ENCODE results near the gene KRT14. TPM values are rescaled to one million over a fixed set of nuclear protein-coding genes. Genes with fewer than 3 reads are reported as not detected.

KRT14 gene
- total RNA-seq, 2 donors from 2014 or later, result 6.9 to 18.7 TPM

DNA sequence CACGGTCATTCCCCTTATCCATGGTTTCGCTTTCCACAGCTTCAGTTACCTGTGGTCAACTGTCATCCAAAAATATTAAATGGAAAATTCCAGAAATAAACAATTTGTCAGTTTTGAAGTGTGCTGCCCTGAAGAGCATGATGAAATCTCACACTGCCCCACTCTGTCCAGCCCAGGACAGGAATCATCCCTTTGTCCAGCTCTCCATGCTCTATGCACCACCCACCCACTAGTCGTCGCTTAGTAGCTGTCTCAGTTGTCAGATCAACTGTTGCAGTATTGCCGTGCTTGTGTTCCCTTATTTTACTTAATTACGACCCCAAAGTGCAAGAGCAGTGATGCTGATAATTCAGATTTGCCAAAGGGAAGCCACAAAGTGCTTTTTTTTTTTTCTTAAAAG, 25.1 kb downstream of the KRT14 start:
- ATAC-seq (ENCODE audit: insufficient number of reproducible peaks, low FRiP score, low read depth), result no peak
- Histone ChIP-seq H3K9me3 (no peaks in the 10 kb centered on the region), H3K36me3 (no peaks in the 10 kb centered on the region), H3K4me1 (ENCODE audit: control insufficient read depth in 1 of 2, low read depth in 2 of 2) (no peaks in the 10 kb centered on the region), H3K27me3 (replicated peaks; ENCODE audit: insufficient read depth) (peaks cover 7% of the 10 kb centered on the region), H3K4me3 (no peak overlapping the region), H3K27ac (no peak overlapping the region)
- no peak for DNase-seq (ENCODE audit: low spot score)
- TF ChIP-seq, protein P1, sequence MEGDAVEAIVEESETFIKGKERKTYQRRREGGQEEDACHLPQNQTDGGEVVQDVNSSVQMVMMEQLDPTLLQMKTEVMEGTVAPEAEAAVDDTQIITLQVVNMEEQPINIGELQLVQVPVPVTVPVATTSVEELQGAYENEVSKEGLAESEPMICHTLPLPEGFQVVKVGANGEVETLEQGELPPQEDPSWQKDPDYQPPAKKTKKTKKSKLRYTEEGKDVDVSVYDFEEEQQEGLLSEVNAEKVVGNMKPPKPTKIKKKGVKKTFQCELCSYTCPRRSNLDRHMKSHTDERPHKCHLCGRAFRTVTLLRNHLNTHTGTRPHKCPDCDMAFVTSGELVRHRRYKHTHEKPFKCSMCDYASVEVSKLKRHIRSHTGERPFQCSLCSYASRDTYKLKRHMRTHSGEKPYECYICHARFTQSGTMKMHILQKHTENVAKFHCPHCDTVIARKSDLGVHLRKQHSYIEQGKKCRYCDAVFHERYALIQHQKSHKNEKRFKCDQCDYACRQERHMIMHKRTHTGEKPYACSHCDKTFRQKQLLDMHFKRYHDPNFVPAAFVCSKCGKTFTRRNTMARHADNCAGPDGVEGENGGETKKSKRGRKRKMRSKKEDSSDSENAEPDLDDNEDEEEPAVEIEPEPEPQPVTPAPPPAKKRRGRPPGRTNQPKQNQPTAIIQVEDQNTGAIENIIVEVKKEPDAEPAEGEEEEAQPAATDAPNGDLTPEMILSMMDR (IDR thresholded peaks at IDR 0.05), result no peak

DNA sequence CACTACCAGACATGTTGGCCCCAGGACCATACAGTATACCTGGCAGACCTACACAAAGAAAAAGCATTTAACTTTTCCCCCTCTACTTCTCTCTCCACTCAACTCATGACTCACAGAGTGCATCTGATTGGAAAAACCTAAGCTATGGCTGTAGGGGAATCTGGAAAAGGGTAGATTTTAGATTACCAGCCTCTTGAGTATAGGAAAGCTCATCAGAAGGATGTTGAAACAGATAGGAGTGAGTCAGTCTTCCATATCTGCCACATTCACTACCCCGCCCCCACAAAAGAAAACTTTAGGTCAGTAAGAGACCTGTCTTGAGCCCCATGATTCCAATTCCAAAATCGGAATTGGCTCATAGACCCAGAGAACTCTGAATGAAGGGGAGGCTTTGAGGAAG, 27.1 kb downstream of the KRT14 start:
- no peak for ATAC-seq (ENCODE audit: insufficient number of reproducible peaks, low FRiP score, low read depth)
- Histone ChIP-seq H3K4me3 (no peak overlapping the region), H3K4me1 (ENCODE audit: control insufficient read depth in 1 of 2, low read depth in 2 of 2) (no peaks in the 10 kb centered on the region), H3K27ac (no peak overlapping the region), H3K9me3 (no peaks in the 10 kb centered on the region), H3K27me3 (replicated peaks; ENCODE audit: insufficient read depth) (peaks cover 7% of the 10 kb centered on the region), H3K36me3 (no peaks in the 10 kb centered on the region)
- TF ChIP-seq, protein P1 (IDR thresholded peaks at IDR 0.05), result no peak
- no peak for DNase-seq (ENCODE audit: low spot score)

DNA sequence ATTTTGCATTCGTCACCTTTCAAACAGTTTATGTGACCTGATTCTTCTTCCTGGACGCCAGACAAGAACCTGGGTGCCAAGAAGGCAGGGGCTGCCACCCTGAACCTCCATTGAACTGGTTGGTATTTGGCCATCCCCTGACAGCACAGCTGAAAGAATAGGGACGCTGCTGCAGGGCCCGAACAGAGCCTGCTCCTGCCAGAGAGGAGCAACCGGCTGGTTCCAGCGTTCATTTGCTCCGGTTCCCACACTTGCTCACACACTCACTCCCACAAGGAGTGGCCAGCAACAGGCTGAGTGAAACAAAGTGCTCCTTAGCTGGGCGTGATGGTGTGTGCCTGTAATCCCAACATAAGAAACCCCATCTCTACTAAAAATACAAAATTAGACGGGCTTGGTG, 29.8 kb downstream of the KRT14 start:
- ATAC-seq (ENCODE audit: insufficient number of reproducible peaks, low FRiP score, low read depth), result no peak
- Histone ChIP-seq H3K27ac (no peak overlapping the region), H3K36me3 (no peaks in the 10 kb centered on the region), H3K27me3 (replicated peaks; ENCODE audit: insufficient read depth) (peaks cover 7% of the 10 kb centered on the region), H3K9me3 (no peaks in the 10 kb centered on the region), H3K4me3 (no peak overlapping the region), H3K4me1 (ENCODE audit: control insufficient read depth in 1 of 2, low read depth in 2 of 2) (no peaks in the 10 kb centered on the region)
- no peak for DNase-seq (ENCODE audit: low spot score)
- TF ChIP-seq, protein P1 (IDR thresholded peaks at IDR 0.05), result no peak

DNA sequence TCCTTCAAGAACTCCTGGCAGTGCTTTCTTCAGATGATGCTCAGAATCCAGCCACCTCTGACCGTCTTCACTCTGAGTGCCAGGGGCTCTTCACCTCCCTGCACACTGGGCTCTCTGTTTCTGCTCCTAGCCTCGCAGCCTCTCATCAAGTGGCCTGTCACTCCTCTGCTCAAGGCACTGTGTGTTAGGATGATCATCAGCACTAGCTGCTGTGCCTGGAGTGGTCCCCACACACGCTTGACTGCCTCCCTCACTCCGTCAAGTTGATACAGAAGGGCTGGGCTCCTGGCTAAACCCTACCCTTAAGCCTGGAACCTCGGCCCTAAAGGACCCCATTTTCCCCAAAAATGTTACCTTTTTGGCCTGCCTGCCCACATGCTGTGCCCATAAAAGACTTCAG, 30.4 kb downstream of the KRT14 start:
- H3K27ac ChIP-seq, result no peak overlapping the region
- DNase-seq (ENCODE audit: low spot score) (no peak), ATAC-seq (ENCODE audit: insufficient number of reproducible peaks, low FRiP score, low read depth) (no peak)
- no peaks in the 10 kb centered on the region for H3K4me1 ChIP-seq (ENCODE audit: control insufficient read depth in 1 of 2, low read depth in 2 of 2)
- peaks cover 7% of the 10 kb centered on the region for H3K27me3 ChIP-seq (replicated peaks; ENCODE audit: insufficient read depth)
- H3K36me3 ChIP-seq, result no peaks in the 10 kb centered on the region
- H3K9me3 ChIP-seq, result no peaks in the 10 kb centered on the region
- TF ChIP-seq, protein P1 (IDR thresholded peaks at IDR 0.05), result no peak
- H3K4me3 ChIP-seq, result no peak overlapping the region

DNA sequence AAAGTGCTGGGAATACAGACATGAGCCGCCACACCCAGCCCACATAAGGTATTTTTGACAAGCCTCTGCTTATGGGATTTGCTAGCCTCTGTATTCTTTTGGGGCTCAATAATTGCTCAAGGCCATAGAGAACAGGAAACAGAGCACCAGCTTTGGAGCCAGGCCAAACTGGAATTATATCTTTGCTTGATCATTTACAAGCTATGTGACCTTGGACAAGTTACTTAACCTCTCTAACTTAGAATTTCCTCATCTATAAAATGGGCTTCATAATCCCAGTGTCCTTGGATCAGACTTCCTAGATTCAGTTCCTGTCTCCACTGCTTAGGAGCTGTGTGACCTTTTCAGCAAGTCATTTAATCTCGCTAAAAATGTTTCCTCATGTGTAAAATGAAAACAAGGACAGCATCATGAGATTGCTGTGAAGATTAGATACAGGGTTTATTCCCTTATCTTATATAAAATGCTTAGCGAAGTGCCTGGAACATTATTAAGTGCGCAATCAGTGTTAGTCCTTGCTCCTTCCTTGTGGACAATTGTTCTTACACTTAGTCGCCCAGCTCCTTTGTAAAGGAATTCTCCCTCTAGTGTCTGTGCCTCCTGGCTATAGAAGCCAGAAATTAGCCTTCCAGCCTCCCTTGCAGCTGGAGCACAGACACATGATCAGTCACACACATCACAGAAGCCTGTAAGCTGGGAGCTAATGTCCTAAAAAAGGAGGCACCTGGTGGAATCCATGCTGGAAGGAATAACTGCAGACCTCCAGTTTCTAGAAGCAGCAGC, 31.4 kb downstream of the KRT14 start:
- peaks cover 7% of the 10 kb centered on the region for H3K27me3 ChIP-seq (replicated peaks; ENCODE audit: insufficient read depth)
- H3K4me3 ChIP-seq, result no peak overlapping the region
- H3K9me3 ChIP-seq, result no peaks in the 10 kb centered on the region
- no peaks in the 10 kb centered on the region for H3K4me1 ChIP-seq (ENCODE audit: control insufficient read depth in 1 of 2, low read depth in 2 of 2)
- ATAC-seq (ENCODE audit: insufficient number of reproducible peaks, low FRiP score, low read depth) (no peak), DNase-seq (ENCODE audit: low spot score) (no peak)
- TF ChIP-seq, protein P1 (IDR thresholded peaks at IDR 0.05), result no peak
- no peaks in the 10 kb centered on the region for H3K36me3 ChIP-seq
- H3K27ac ChIP-seq, result no peak overlapping the region

All from thoracic aorta (tissue), 2 donors.